Measurements from ENCODE around the gene TTLL3. TPM values are rescaled to one million over a fixed set of nuclear protein-coding genes. Genes with fewer than 3 reads are reported as not detected.

Gene TTLL3
- total RNA-seq, 1 experiment from 2014 or later = 14.6 TPM

DNA sequence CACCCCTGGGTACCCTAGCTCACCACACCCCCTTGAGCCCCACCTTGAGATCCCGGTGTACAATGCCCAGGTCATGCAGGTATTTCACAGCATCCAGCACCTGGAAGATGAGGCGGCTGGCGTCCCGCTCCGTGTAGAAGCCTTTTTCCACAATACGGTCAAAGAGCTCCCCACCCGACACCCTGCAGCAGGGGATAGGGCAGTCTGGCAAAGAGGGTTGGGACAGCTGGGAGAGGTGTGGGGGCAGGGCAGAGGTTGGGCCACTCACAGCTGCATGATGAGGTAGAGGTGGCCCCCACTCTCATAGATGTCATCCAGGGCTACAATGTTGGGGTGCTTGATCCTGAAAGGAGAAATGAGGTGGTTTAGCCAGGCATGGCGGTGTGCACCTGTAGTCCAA lies 47.2 kb upstream of the TTLL3 start:
- TF ChIP-seq, protein P1, sequence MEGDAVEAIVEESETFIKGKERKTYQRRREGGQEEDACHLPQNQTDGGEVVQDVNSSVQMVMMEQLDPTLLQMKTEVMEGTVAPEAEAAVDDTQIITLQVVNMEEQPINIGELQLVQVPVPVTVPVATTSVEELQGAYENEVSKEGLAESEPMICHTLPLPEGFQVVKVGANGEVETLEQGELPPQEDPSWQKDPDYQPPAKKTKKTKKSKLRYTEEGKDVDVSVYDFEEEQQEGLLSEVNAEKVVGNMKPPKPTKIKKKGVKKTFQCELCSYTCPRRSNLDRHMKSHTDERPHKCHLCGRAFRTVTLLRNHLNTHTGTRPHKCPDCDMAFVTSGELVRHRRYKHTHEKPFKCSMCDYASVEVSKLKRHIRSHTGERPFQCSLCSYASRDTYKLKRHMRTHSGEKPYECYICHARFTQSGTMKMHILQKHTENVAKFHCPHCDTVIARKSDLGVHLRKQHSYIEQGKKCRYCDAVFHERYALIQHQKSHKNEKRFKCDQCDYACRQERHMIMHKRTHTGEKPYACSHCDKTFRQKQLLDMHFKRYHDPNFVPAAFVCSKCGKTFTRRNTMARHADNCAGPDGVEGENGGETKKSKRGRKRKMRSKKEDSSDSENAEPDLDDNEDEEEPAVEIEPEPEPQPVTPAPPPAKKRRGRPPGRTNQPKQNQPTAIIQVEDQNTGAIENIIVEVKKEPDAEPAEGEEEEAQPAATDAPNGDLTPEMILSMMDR (IDR thresholded peaks at IDR 0.05; ENCODE audit: unreplicated experiment) = no peak
- Mint-ChIP-seq H3K9me3 (ENCODE audit: unreplicated experiment) (no peaks in the 10 kb centered on the region), H3K4me1 (ENCODE audit: insufficient read depth, unreplicated experiment) (no peaks in the 10 kb centered on the region), H3K27ac (ENCODE audit: low read depth, unreplicated experiment) (no peak overlapping the region), H3K27me3 (ENCODE audit: insufficient read depth, unreplicated experiment) (no peaks in the 10 kb centered on the region), H3K4me3 (ENCODE audit: unreplicated experiment) (no peak overlapping the region), H3K36me3 (ENCODE audit: insufficient read depth, unreplicated experiment) (peaks cover 7% of the 10 kb centered on the region)
- BruUV-seq (replicated peaks) = no TSS peak
- POLR2A ChIA-PET = no interaction called here
- intact Hi-C loops (cut with micrococcal nuclease) = no loop called here
- CTCF ChIA-PET = interaction anchor here (1.0 kb wide), 2 partner anchors 8 to 36 kb away, joined by 4 to 5 read pairs; no protein-coding TSS in a partner anchor
- no peak for DNase-seq (ENCODE audit: unreplicated experiment)

DNA sequence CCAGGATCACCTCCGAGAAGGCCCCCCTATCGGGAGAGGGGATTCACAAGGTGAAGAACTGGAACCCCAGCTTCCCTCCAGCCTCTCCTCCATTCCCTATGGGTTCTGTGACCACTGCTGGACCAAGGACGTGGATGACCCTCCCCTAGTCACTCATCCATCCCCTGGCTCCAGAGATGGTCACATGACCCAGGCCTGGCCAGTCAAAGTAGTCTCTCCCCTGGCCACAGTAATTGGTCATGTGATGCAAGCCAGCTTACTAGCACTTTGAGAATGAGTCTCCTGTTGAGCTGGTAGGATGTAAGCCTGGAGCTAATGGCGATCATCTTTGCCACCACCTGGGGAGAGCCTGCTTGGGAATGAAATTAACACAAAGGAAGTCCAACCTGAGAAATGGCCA lies 44.2 kb upstream of the TTLL3 start:
- DNase-seq (ENCODE audit: unreplicated experiment) = no peak
- ChIA-PET POLR2A (no interaction called here), CTCF (interaction anchor here (0.6 kb wide), 2 partner anchors 33 to 251 kb away, joined by 4 read pairs; no protein-coding TSS in a partner anchor)
- Mint-ChIP-seq H3K4me3 (ENCODE audit: unreplicated experiment) (no peak overlapping the region), H3K27me3 (ENCODE audit: insufficient read depth, unreplicated experiment) (no peaks in the 10 kb centered on the region), H3K36me3 (ENCODE audit: insufficient read depth, unreplicated experiment) (peaks cover 8% of the 10 kb centered on the region), H3K9me3 (ENCODE audit: unreplicated experiment) (no peaks in the 10 kb centered on the region), H3K4me1 (ENCODE audit: insufficient read depth, unreplicated experiment) (peaks cover 7% of the 10 kb centered on the region), H3K27ac (ENCODE audit: low read depth, unreplicated experiment) (no peak overlapping the region)
- TF ChIP-seq, protein P1 (IDR thresholded peaks at IDR 0.05; ENCODE audit: unreplicated experiment) = no peak
- intact Hi-C loops (cut with micrococcal nuclease) = no loop called here
- no TSS peak for BruUV-seq (replicated peaks)

DNA sequence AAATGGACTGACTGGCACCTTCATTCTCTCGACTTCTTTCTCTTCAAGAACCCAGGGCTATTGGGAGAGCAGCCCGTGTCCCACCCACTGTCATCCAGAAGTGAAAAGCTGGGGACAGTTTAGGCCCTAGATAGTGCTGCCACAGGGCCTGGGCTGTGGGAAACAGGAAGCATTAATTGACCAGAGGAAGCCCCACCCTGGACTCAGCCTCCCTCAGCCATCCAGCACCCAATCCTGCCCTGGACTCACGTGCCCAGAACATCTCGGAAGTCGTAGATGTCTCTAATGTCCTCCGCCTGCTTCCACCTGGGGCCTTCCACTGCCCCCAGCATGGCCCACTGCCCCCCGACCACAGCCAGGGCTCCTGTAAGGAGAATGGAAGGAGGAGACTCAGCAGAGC lies 42.6 kb upstream of the TTLL3 start:
- ChIA-PET POLR2A (interaction anchor here (1.2 kb wide), 1 partner anchor 35 kb away, joined by 3 read pairs; no protein-coding TSS in a partner anchor), CTCF (no interaction called here)
- H3K36me3 Mint-ChIP-seq (ENCODE audit: insufficient read depth, unreplicated experiment) = peaks cover 4% of the 10 kb centered on the region
- no peaks in the 10 kb centered on the region for H3K9me3 Mint-ChIP-seq (ENCODE audit: unreplicated experiment)
- H3K27me3 Mint-ChIP-seq (ENCODE audit: insufficient read depth, unreplicated experiment) = no peaks in the 10 kb centered on the region
- H3K4me1 Mint-ChIP-seq (ENCODE audit: insufficient read depth, unreplicated experiment) = peaks cover 7% of the 10 kb centered on the region
- peak overlapping the region; percentile 61 for H3K27ac Mint-ChIP-seq (ENCODE audit: low read depth, unreplicated experiment)
- intact Hi-C loops (cut with micrococcal nuclease) = no loop called here
- no TSS peak for BruUV-seq (replicated peaks)
- DNase-seq (ENCODE audit: unreplicated experiment) = no peak
- TF ChIP-seq, protein P1 (IDR thresholded peaks at IDR 0.05; ENCODE audit: unreplicated experiment) = no peak
- H3K4me3 Mint-ChIP-seq (ENCODE audit: unreplicated experiment) = no peak overlapping the region

DNA sequence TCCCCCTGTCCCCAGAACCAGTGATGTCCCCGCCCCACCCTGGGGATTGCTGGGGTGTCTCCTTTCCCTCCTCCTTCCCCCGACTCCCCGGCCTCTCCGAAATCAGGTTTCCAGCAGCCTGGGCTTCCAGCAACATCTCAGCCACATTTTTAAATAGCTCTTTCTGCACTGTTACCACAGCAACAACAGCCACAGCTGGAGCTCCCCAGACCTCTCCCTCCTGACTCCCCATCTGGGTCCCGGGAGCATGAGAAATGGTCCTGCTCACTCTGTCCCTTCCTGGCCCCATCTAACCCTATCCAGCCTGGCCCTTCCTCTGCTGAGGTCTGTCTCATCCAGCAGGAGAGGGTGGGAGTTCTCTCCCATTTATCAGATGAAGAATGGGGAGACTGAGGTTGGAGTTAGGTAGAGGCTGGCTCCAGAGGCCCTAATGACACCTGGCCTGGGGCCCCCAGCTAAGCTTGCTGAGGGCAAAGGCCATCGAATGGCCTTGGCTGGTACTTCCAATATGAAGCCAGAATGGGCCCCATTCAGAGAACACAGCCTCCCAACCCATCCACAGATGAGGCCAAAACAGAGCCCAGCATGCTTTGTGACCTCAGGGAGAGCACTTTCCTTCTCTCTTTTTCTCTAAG lies 41.8 kb upstream of the TTLL3 start:
- ChIA-PET CTCF (no interaction called here), POLR2A (interaction anchor here (0.6 to 1.1 kb wide), 3 partner anchors 8 to 130 kb away, joined by 3 read pairs; partner anchors contain the start of genes ARPC4 and TADA3)
- intact Hi-C loops (cut with micrococcal nuclease) = no loop called here
- no peak for DNase-seq (ENCODE audit: unreplicated experiment)
- H3K36me3 Mint-ChIP-seq (ENCODE audit: insufficient read depth, unreplicated experiment) = peaks cover 4% of the 10 kb centered on the region
- H3K4me3 Mint-ChIP-seq (ENCODE audit: unreplicated experiment) = no peak overlapping the region
- no TSS peak for BruUV-seq (replicated peaks)
- H3K27me3 Mint-ChIP-seq (ENCODE audit: insufficient read depth, unreplicated experiment) = no peaks in the 10 kb centered on the region
- H3K4me1 Mint-ChIP-seq (ENCODE audit: insufficient read depth, unreplicated experiment) = peaks cover 7% of the 10 kb centered on the region
- no peaks in the 10 kb centered on the region for H3K9me3 Mint-ChIP-seq (ENCODE audit: unreplicated experiment)
- TF ChIP-seq, protein P1 (IDR thresholded peaks at IDR 0.05; ENCODE audit: unreplicated experiment) = no peak
- peak overlapping the region; percentile 61 for H3K27ac Mint-ChIP-seq (ENCODE audit: low read depth, unreplicated experiment)
